Liver (tissue), 9 donors: ENCODE measurements around the gene DRC1. TPM values are rescaled to one million over a fixed set of nuclear protein-coding genes. Genes with fewer than 3 reads are reported as not detected.

Experiments used
- DNase-seq: peaks from one replicate; pipeline ENCODE4 v3.0.0-alpha.2; 2017; ENCODE audit warnings: low spot score
- H3K27ac ChIP-seq, 2 donors: one replicate each; pipeline ENCODE4 v1.7.0; 2013; ENCODE audit warnings: inconsistent platforms in 2 of 2, low read length in 2 of 2, control low read depth in 1 of 2, low read depth in 1 of 2, mild to moderate bottlenecking in 1 of 2
- H3K27me3 ChIP-seq, 4 donors: one replicate each; pipeline versions ENCODE4 v1.6.1 to v1.7.0; 2013; ENCODE audit warnings: low read length in 3 of 4, inconsistent platforms in 1 of 4, mild to moderate bottlenecking in 1 of 4, moderate library complexity in 1 of 4; ENCODE audit not compliant: control insufficient read depth in 4 of 4, insufficient read depth in 4 of 4
- H3K36me3 ChIP-seq, 4 donors: one replicate each; pipeline versions ENCODE4 v1.6.1 to v1.7.0; 2013; ENCODE audit warnings: low read length in 3 of 4, mild to moderate bottlenecking in 3 of 4, low read depth in 1 of 4, moderate library complexity in 1 of 4; ENCODE audit not compliant: control insufficient read depth in 4 of 4, insufficient read depth in 3 of 4
- H3K4me1 ChIP-seq, 4 donors: one replicate each; pipeline versions ENCODE4 v1.6.1 to v1.7.0; 2013; ENCODE audit warnings: low read length in 3 of 4, mild to moderate bottlenecking in 3 of 4, moderate library complexity in 1 of 4; ENCODE audit not compliant: control insufficient read depth in 4 of 4, insufficient read depth in 4 of 4
- H3K4me3 ChIP-seq, 3 donors: one replicate each; pipeline versions ENCODE4 v1.6.1 to v1.7.0; 2013; ENCODE audit warnings: low read length in 3 of 3, control low read depth in 1 of 3, low read depth in 1 of 3, mild to moderate bottlenecking in 1 of 3
- H3K9ac ChIP-seq, 2 donors: one replicate each; pipeline ENCODE4 v1.7.0; 2013; ENCODE audit warnings: low read length in 2 of 2, mild to moderate bottlenecking in 2 of 2, moderate library complexity in 2 of 2, control low read depth in 1 of 2, low read depth in 1 of 2
- H3K9me3 ChIP-seq, 4 donors: one replicate each; pipeline versions ENCODE4 v1.6.1 to v1.7.0; 2013; ENCODE audit warnings: low read length in 3 of 4; ENCODE audit not compliant: control insufficient read depth in 4 of 4
- EGR1 ChIP-seq, 2 donors: IDR thresholded peaks; 2 replicates each; pipeline ENCODE4 v1.6.1; 2016 to 2018; ENCODE audit warnings: antibody characterized with exemption in 2 of 2, low read depth in 2 of 2
- GABPA ChIP-seq, 2 donors: IDR thresholded peaks in 1 of 2; conservative IDR thresholded peaks in 1 of 2; 2 replicates each; pipeline ENCODE4 v1.6.1; 2016; ENCODE audit warnings: antibody characterized with exemption in 2 of 2, mild to moderate bottlenecking in 1 of 2, moderate library complexity in 1 of 2
- HNF4A ChIP-seq, 2 donors: conservative IDR thresholded peaks; 2 replicates each; pipeline ENCODE4 v1.6.1; 2016; ENCODE audit warnings: antibody characterized with exemption in 2 of 2, mild to moderate bottlenecking in 2 of 2
- JUND ChIP-seq, 2 donors: IDR thresholded peaks; 2 replicates each; pipeline ENCODE4 v1.6.1; 2016; ENCODE audit warnings: antibody characterized with exemption in 2 of 2
- RXRA ChIP-seq, 2 donors: IDR thresholded peaks; 2 replicates each; pipeline ENCODE4 v1.6.1; 2017 to 2018; ENCODE audit warnings: antibody characterized with exemption in 2 of 2, mild to moderate bottlenecking in 1 of 2
- SP1 ChIP-seq: IDR thresholded peaks from 2 replicates; pipeline ENCODE4 v1.6.1; 2018; ENCODE audit warnings: antibody characterized with exemption, mild to moderate bottlenecking
- TAF1 ChIP-seq: conservative IDR thresholded peaks from 2 replicates; pipeline ENCODE4 v1.6.1; 2016; ENCODE audit warnings: antibody characterized with exemption, mild to moderate bottlenecking
- WGBS: extraction: QIAGEN DNeasy Blood & Tissue Kit; methylation state at CpG from one replicate; pipeline ENCODE4 v1.1.7; 2013; 5-methylcytosine and 5-hydroxymethylcytosine counted together
- polyA plus RNA-seq, 2 donors: library from polyadenylated mRNA; stranded (reverse) in 1 of 2; unstranded in 1 of 2; fragments of 200-250 nt in 1 of 2; fragments of >200 nt in 1 of 2; fragmentation: Nextera tagmentation in 1 of 2; extraction: Ambion mirVana in 1 of 2; gene quantifications; one replicate each; pipeline versions ENCODE4 v1.2.1 to v1.2.3, GENCODE V29; 2013 to 2015
- total RNA-seq, 2 donors: library from RNA; depleted of rRNA; stranded (reverse); fragments of >200 nt; gene quantifications; one replicate each; pipeline ENCODE4 v1.2.3, GENCODE V29; 2014
- TF ChIP-seq, protein P1 (sequence below): IDR thresholded peaks from 2 replicates; pipeline ENCODE4 v1.6.1; 2016; ENCODE audit warnings: antibody characterized with exemption
- TF ChIP-seq, protein P2 (sequence below): fragments of 150-350 bp; IDR thresholded peaks from 2 replicates; pipeline ENCODE4 v1.5.1; 2017; ENCODE audit warnings: improper control_type of control experiment, low read depth, low read length; ENCODE audit not compliant: missing input control
- TF ChIP-seq, protein P3 (sequence below): IDR thresholded peaks from 2 replicates; pipeline ENCODE4 v1.6.1; 2016; ENCODE audit warnings: antibody characterized with exemption, mild to moderate bottlenecking
- TF ChIP-seq, protein P4 (sequence below): IDR thresholded peaks from 2 replicates; pipeline ENCODE4 v1.6.1; 2016; ENCODE audit warnings: antibody characterized with exemption
- TF ChIP-seq, protein P5 (sequence below): IDR thresholded peaks from 2 replicates; pipeline ENCODE4 v1.6.1; 2016; ENCODE audit warnings: antibody characterized with exemption
- donor health status: healthy.
- donor health status: healthy.
- donor health status: healthy.
- donor health status: healthy.
- donor health status: healthy.

DRC1 gene
- total and polyA plus RNA-seq, 4 donors = 0.28 TPM; not detected in 3

DNA sequence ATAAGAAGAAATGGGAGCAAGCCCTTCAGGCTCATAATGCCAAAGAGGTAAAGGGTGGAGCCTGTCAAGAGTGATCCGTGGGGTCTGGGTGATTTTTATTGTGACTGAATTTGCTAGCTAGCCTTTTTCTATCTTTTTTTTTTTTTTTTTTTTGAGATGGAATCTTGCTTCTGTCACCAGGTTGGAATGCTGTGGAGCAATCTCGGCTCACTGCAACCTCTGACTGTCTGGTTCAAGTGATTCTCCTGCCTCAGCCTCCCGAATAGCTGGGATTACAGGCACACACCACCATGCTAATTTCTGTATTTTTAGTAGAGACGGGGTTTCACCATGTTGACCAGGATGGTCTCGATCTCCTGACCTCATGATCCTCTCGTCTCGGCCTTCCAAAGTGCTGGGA is 29.1 kb downstream of the DRC1 start:
- Histone ChIP-seq H3K4me1 (no peaks in the 10 kb centered on the region), H3K36me3 (no peaks in the 10 kb centered on the region), H3K27me3 (peaks cover 0 to 4% (median 0%) of the 10 kb centered on the region in 4 donors), H3K4me3 (no peak overlapping the region), H3K9ac (no peak overlapping the region), H3K9me3 (no peaks in the 10 kb centered on the region), H3K27ac (no peak overlapping the region)
- TF ChIP-seq TAF1 (no peak), JUND (IDR thresholded peaks at IDR 0.05) (no peak), GABPA (IDR thresholded peaks at IDR 0.05 in 1 of 2, conservative IDR thresholded peaks at IDR 0.05 in 1 of 2) (no peak), HNF4A (conservative IDR thresholded peaks at IDR 0.05) (no peak)
- TF ChIP-seq, protein P1, sequence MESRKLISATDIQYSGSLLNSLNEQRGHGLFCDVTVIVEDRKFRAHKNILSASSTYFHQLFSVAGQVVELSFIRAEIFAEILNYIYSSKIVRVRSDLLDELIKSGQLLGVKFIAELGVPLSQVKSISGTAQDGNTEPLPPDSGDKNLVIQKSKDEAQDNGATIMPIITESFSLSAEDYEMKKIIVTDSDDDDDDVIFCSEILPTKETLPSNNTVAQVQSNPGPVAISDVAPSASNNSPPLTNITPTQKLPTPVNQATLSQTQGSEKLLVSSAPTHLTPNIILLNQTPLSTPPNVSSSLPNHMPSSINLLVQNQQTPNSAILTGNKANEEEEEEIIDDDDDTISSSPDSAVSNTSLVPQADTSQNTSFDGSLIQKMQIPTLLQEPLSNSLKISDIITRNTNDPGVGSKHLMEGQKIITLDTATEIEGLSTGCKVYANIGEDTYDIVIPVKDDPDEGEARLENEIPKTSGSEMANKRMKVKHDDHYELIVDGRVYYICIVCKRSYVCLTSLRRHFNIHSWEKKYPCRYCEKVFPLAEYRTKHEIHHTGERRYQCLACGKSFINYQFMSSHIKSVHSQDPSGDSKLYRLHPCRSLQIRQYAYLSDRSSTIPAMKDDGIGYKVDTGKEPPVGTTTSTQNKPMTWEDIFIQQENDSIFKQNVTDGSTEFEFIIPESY = no peak
- TF ChIP-seq, protein P2, sequence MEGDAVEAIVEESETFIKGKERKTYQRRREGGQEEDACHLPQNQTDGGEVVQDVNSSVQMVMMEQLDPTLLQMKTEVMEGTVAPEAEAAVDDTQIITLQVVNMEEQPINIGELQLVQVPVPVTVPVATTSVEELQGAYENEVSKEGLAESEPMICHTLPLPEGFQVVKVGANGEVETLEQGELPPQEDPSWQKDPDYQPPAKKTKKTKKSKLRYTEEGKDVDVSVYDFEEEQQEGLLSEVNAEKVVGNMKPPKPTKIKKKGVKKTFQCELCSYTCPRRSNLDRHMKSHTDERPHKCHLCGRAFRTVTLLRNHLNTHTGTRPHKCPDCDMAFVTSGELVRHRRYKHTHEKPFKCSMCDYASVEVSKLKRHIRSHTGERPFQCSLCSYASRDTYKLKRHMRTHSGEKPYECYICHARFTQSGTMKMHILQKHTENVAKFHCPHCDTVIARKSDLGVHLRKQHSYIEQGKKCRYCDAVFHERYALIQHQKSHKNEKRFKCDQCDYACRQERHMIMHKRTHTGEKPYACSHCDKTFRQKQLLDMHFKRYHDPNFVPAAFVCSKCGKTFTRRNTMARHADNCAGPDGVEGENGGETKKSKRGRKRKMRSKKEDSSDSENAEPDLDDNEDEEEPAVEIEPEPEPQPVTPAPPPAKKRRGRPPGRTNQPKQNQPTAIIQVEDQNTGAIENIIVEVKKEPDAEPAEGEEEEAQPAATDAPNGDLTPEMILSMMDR = no peak
- TF ChIP-seq, protein P3, sequence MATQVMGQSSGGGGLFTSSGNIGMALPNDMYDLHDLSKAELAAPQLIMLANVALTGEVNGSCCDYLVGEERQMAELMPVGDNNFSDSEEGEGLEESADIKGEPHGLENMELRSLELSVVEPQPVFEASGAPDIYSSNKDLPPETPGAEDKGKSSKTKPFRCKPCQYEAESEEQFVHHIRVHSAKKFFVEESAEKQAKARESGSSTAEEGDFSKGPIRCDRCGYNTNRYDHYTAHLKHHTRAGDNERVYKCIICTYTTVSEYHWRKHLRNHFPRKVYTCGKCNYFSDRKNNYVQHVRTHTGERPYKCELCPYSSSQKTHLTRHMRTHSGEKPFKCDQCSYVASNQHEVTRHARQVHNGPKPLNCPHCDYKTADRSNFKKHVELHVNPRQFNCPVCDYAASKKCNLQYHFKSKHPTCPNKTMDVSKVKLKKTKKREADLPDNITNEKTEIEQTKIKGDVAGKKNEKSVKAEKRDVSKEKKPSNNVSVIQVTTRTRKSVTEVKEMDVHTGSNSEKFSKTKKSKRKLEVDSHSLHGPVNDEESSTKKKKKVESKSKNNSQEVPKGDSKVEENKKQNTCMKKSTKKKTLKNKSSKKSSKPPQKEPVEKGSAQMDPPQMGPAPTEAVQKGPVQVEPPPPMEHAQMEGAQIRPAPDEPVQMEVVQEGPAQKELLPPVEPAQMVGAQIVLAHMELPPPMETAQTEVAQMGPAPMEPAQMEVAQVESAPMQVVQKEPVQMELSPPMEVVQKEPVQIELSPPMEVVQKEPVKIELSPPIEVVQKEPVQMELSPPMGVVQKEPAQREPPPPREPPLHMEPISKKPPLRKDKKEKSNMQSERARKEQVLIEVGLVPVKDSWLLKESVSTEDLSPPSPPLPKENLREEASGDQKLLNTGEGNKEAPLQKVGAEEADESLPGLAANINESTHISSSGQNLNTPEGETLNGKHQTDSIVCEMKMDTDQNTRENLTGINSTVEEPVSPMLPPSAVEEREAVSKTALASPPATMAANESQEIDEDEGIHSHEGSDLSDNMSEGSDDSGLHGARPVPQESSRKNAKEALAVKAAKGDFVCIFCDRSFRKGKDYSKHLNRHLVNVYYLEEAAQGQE = no peak
- TF ChIP-seq, protein P4, sequence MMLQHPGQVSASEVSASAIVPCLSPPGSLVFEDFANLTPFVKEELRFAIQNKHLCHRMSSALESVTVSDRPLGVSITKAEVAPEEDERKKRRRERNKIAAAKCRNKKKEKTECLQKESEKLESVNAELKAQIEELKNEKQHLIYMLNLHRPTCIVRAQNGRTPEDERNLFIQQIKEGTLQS = no peak
- DNase-seq = no peak
- 92% methylated on average over 7 of the region's 7 CpGs for WGBS

DNA sequence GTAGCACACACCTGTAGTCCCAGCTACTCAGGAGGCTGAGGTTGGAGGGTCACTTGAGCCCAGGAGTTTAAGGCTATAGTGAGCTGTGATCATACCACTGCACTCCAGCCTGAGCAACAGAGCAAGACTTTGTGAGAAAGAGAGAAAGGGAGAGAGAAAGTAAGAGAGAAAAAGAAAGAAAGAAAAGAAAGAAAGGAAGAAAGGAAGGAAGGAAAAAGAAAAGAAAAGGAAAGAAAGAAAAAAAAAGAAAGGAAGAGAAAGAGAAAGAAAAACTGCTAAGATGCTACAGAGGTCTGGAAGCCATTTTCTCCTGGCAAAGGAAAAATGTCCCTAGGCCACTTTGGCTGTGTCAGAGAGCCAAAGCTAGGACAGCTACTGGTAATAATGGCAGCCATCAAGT is 30.6 kb downstream of the DRC1 start:
- Histone ChIP-seq H3K27me3 (peaks cover 0 to 4% (median 0%) of the 10 kb centered on the region in 4 donors), H3K4me3 (no peak overlapping the region), H3K9me3 (no peaks in the 10 kb centered on the region), H3K4me1 (no peaks in the 10 kb centered on the region), H3K27ac (no peak overlapping the region), H3K9ac (no peak overlapping the region), H3K36me3 (no peaks in the 10 kb centered on the region)
- TF ChIP-seq EGR1 (IDR thresholded peaks at IDR 0.05; ENCODE audit: low read depth in 2 of 2) = no peak
- no peak for TF ChIP-seq RXRA (IDR thresholded peaks at IDR 0.05)
- TF ChIP-seq HNF4A (conservative IDR thresholded peaks at IDR 0.05) = no peak
- TF ChIP-seq, protein P5, sequence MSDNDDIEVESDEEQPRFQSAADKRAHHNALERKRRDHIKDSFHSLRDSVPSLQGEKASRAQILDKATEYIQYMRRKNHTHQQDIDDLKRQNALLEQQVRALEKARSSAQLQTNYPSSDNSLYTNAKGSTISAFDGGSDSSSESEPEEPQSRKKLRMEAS = no peak
- TF ChIP-seq SP1 = no peak
- TF ChIP-seq, protein P4 = no peak
- TF ChIP-seq, protein P1 = no peak
- TF ChIP-seq, protein P2 = no peak
- TF ChIP-seq GABPA (IDR thresholded peaks at IDR 0.05 in 1 of 2, conservative IDR thresholded peaks at IDR 0.05 in 1 of 2) = no peak
- no peak for DNase-seq
